ENCODE data around the gene FOXP1.

DNA sequence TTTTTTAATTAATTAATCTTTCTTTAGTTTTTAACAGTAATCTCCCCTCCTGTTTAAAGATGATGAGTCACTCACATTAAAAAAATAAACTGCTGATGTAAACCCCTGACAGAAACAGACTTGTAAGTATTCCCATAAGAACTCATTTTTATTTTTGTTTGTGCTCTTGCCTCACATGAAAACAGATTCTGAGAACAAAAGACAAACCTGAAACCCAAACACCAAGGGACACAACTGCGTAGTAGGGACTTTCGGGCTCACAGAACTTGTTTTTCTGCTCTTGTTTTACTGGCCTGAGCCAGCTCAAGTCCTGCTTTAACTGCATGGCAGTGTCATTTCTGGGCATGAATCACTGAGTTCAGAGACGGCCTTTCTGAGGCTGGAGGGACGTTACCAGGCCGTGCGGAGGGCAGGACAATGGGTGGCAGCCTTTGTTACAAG lies 600.8 kb downstream of the FOXP1 start:
- TF ChIP-seq, protein P1, sequence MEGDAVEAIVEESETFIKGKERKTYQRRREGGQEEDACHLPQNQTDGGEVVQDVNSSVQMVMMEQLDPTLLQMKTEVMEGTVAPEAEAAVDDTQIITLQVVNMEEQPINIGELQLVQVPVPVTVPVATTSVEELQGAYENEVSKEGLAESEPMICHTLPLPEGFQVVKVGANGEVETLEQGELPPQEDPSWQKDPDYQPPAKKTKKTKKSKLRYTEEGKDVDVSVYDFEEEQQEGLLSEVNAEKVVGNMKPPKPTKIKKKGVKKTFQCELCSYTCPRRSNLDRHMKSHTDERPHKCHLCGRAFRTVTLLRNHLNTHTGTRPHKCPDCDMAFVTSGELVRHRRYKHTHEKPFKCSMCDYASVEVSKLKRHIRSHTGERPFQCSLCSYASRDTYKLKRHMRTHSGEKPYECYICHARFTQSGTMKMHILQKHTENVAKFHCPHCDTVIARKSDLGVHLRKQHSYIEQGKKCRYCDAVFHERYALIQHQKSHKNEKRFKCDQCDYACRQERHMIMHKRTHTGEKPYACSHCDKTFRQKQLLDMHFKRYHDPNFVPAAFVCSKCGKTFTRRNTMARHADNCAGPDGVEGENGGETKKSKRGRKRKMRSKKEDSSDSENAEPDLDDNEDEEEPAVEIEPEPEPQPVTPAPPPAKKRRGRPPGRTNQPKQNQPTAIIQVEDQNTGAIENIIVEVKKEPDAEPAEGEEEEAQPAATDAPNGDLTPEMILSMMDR (IDR thresholded peaks at IDR 0.05): no peak
- no peak for TF ChIP-seq EZH2 (IDR thresholded peaks at IDR 0.05; ENCODE audit: borderline replicate concordance, insufficient read depth, low read depth, low read length, poor library complexity, severe bottlenecking)

Data from B cell (primary cell).